ENCODE data around the gene RGL2.

- no peak for TF ChIP-seq CTCF (IDR thresholded peaks at IDR 0.05)
- TF ChIP-seq POLR2A (IDR thresholded peaks at IDR 0.05), result no peak
Observed at GRCh38 chr6:33313105-33313708, 14.5 kb upstream of the RGL2 start.

Data from uterus (tissue), 2 donors.